Loucy (cell line): Measurements from ENCODE around the gene NKX2-4.

Experiments used
- EZH2phosphoT487 ChIP-seq: fragments of 200-600 bp; IDR thresholded peaks from 2 replicates; pipeline ENCODE4 v1.6.1; 2018; ENCODE audit warnings: antibody characterized with exemption, mild to moderate bottlenecking, moderate library complexity, borderline replicate concordance
- TF ChIP-seq, protein P1 (sequence below): fragments of 200-600 bp; sonication (generic); conservative IDR thresholded peaks from 2 replicates; pipeline ENCODE4 v1.5.1; 2014; ENCODE audit warnings: mild to moderate bottlenecking, antibody characterized with exemption, low read length

DNA sequence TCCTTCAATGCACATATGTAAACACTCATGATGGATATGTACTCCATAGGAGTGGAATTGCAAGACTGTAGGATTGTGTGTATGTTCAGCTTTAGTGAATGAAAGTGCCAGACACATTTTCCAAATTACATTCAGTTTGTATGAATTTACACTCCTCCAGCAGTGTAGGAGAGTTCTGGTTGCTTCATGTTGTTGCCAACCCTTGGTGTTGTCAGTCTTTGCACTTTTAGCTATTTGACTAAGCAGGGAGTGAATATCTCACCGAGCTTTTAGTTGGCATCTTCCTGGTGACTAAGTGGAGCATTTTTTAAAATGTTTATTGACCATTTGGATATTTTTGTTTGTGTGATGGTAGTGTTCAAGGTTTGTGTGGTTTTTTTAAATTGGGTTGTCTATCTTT is 23.9 kb downstream of the NKX2-4 start:
- TF ChIP-seq, protein P1, sequence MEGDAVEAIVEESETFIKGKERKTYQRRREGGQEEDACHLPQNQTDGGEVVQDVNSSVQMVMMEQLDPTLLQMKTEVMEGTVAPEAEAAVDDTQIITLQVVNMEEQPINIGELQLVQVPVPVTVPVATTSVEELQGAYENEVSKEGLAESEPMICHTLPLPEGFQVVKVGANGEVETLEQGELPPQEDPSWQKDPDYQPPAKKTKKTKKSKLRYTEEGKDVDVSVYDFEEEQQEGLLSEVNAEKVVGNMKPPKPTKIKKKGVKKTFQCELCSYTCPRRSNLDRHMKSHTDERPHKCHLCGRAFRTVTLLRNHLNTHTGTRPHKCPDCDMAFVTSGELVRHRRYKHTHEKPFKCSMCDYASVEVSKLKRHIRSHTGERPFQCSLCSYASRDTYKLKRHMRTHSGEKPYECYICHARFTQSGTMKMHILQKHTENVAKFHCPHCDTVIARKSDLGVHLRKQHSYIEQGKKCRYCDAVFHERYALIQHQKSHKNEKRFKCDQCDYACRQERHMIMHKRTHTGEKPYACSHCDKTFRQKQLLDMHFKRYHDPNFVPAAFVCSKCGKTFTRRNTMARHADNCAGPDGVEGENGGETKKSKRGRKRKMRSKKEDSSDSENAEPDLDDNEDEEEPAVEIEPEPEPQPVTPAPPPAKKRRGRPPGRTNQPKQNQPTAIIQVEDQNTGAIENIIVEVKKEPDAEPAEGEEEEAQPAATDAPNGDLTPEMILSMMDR: no peak
- TF ChIP-seq EZH2phosphoT487: no peak
